ENCODE results near the gene FAM217A.

GRCh38 chr6:4057036-4057435, 21.9 kb downstream of the FAM217A start:
- no peak for TF ChIP-seq ETV6 (conservative IDR thresholded peaks at IDR 0.05 in 1 of 2, IDR thresholded peaks at IDR 0.05 in 1 of 2; ENCODE audit: borderline replicate concordance in 1 of 2, low read depth in 1 of 2)
- TF ChIP-seq, protein P1, sequence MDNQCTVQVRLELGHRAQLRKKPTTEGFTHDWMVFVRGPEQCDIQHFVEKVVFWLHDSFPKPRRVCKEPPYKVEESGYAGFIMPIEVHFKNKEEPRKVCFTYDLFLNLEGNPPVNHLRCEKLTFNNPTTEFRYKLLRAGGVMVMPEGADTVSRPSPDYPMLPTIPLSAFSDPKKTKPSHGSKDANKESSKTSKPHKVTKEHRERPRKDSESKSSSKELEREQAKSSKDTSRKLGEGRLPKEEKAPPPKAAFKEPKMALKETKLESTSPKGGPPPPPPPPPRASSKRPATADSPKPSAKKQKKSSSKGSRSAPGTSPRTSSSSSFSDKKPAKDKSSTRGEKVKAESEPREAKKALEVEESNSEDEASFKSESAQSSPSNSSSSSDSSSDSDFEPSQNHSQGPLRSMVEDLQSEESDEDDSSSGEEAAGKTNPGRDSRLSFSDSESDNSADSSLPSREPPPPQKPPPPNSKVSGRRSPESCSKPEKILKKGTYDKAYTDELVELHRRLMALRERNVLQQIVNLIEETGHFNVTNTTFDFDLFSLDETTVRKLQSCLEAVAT (IDR thresholded peaks at IDR 0.05) = no peak
- TF ChIP-seq, protein P2, sequence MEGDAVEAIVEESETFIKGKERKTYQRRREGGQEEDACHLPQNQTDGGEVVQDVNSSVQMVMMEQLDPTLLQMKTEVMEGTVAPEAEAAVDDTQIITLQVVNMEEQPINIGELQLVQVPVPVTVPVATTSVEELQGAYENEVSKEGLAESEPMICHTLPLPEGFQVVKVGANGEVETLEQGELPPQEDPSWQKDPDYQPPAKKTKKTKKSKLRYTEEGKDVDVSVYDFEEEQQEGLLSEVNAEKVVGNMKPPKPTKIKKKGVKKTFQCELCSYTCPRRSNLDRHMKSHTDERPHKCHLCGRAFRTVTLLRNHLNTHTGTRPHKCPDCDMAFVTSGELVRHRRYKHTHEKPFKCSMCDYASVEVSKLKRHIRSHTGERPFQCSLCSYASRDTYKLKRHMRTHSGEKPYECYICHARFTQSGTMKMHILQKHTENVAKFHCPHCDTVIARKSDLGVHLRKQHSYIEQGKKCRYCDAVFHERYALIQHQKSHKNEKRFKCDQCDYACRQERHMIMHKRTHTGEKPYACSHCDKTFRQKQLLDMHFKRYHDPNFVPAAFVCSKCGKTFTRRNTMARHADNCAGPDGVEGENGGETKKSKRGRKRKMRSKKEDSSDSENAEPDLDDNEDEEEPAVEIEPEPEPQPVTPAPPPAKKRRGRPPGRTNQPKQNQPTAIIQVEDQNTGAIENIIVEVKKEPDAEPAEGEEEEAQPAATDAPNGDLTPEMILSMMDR (IDR thresholded peaks at IDR 0.05 in 2 of 3, conservative IDR thresholded peaks at IDR 0.05 in 1 of 3; ENCODE audit: control insufficient read depth in 2 of 3, extremely low read depth in 1 of 3, insufficient read depth in 1 of 3, low read depth in 3 of 3, low read length in 3 of 3) = no peak
- TF ChIP-seq YY1 (IDR thresholded peaks at IDR 0.05; ENCODE audit: low read depth, low read length) = no peak
- no peak for TF ChIP-seq SMC3 (IDR thresholded peaks at IDR 0.05; ENCODE audit: borderline replicate concordance, low read length)

All from GM12878 (cell line).